Neural progenitor cell (in vitro differentiated cells): ENCODE results near the gene FCGBP.
A peak's percentile ranks its signal among the peaks of the same experiment; 100 is the strongest.
"Not testable (repeated sequence)": the region's sequence is repeated elsewhere in the genome, so short reads cannot be mapped to it uniquely, and the experiment has no call there.

Experiments
- EZH2 ChIP-seq: fragments of 200-600 bp; sonication (generic); IDR thresholded peaks from 2 replicates; pipeline ENCODE4 v1.6.1; 2017; ENCODE audit warnings: antibody characterized with exemption, mild to moderate bottlenecking, moderate library complexity
- EZH2phosphoT487 ChIP-seq: fragments of 200-600 bp; sonication (generic); IDR thresholded peaks from 2 replicates; pipeline ENCODE4 v1.6.1; 2017; ENCODE audit warnings: antibody characterized with exemption
- TF ChIP-seq, protein P1 (sequence below): fragments of 200-600 bp; sonication (generic); IDR thresholded peaks from 2 replicates; pipeline ENCODE4 v1.5.1; 2017; ENCODE audit warnings: antibody characterized with exemption, mild to moderate bottlenecking

DNA sequence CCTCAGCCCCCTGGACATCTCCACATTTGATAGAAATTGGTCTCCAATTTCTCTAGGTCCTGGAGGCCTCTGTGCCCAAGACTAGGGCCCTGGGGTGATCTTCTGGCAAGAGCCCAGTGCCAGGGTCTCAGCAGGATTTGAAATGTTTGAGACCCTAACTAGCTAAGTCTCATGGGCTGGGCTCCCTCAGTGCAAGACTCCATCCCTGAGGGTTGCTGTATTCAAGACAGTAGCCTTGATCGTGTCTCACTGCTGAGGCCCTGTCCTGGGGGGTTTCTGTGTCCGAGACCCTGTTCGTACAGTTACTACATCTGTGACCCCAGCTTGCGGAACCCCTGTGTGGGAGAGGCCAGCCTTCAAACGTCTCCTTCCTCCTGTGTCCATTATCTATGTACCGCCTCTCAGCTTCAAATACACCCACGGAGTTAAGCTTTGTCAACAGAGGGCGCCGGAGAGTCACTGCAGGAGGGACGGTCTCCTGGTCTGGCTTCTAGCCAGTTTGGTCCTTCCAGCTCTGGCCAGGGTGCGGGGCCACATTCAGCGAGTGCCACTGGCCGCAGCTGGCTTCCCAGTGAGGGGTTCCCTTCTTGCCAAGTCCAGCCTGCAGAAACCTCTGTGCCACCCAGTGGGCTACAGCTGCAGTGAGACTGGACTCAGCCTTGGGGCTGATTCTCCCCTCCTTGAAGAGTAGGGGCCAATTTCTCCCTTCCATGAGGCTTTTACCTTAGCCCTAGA is 36.8 kb downstream of the FCGBP start:
- TF ChIP-seq, protein P1, sequence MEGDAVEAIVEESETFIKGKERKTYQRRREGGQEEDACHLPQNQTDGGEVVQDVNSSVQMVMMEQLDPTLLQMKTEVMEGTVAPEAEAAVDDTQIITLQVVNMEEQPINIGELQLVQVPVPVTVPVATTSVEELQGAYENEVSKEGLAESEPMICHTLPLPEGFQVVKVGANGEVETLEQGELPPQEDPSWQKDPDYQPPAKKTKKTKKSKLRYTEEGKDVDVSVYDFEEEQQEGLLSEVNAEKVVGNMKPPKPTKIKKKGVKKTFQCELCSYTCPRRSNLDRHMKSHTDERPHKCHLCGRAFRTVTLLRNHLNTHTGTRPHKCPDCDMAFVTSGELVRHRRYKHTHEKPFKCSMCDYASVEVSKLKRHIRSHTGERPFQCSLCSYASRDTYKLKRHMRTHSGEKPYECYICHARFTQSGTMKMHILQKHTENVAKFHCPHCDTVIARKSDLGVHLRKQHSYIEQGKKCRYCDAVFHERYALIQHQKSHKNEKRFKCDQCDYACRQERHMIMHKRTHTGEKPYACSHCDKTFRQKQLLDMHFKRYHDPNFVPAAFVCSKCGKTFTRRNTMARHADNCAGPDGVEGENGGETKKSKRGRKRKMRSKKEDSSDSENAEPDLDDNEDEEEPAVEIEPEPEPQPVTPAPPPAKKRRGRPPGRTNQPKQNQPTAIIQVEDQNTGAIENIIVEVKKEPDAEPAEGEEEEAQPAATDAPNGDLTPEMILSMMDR: peak; percentile 71
- not testable (repeated sequence) for TF ChIP-seq EZH2, EZH2phosphoT487
